ENCODE data around the gene BRD4. TPM values are rescaled to one million over a fixed set of nuclear protein-coding genes. Genes with fewer than 3 reads are reported as not detected.
A peak's percentile ranks its signal among the peaks of the same experiment; 100 is the strongest.

BRD4 gene
- total RNA-seq, 1 donor from 2014 or later, result 136 TPM

DNA sequence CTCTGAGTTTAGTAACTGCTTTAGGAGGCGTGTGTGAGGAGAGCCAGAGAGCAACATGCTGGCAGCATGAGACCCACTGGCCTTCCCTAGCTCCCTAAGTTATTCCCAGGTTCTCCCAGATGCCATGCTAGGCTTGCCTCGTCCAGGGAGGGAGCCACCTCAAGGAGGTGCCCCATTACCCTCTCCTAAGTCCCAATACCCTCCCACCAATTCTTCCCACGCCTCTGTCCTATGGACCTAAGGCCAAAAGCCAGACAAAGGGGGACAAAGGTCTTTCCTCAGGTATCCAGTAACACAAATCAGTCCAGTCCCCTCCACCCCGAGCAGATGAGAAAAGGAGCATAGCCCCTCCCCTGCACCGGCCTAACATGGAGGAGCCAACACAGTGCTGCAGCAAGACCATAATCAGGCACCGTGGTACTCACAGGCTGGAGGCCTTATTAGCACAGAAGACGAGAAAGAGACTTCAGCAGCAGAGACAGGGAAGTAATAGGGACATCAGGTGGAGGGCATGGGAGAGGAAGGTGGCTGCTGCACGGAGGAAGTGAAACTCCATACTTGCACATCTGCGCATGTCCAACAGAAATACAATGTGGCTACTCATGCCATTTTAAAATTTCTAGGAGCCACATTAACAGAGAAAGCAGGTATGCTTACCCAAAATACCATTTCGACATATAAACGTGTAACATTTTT is 46.3 kb downstream of the BRD4 start:
- H3K27ac Mint-ChIP-seq (ENCODE audit: unreplicated experiment), result no peak overlapping the region
- no peaks in the 10 kb centered on the region for H3K36me3 Mint-ChIP-seq (ENCODE audit: low read depth, unreplicated experiment)
- no peaks in the 10 kb centered on the region for H3K9me3 Mint-ChIP-seq (ENCODE audit: unreplicated experiment)
- peaks cover 11% of the 10 kb centered on the region for H3K27me3 Mint-ChIP-seq (ENCODE audit: unreplicated experiment)
- TF ChIP-seq CTCF (IDR thresholded peaks at IDR 0.05; ENCODE audit: unreplicated experiment), result no peak
- H3K4me3 Mint-ChIP-seq (ENCODE audit: unreplicated experiment), result no peak overlapping the region
- DNase-seq (ENCODE audit: low spot score), result no peak
- H3K4me1 Mint-ChIP-seq (ENCODE audit: unreplicated experiment), result peaks cover 84% of the 10 kb centered on the region

DNA sequence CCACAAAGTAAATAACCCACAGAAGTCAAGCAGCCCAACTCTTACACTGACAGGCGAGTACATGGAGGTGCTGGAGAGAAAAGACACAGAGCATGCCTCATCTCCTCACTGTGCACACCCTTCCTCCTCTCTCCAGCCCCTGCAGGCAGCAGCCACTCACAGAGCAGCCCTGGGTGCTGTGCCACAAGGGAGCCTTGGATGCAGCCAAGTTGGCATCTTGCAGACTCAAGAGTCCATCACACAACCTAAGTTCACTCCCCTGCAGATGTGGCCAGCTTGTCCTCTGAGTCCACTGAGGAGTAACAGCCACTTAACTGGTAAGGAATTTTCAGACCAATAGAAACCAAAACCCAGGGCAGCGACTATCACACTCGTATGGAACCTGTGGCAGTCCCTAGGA is 47.4 kb downstream of the BRD4 start:
- H3K27ac Mint-ChIP-seq (ENCODE audit: unreplicated experiment), result peak overlapping the region; percentile 81
- peaks cover 11% of the 10 kb centered on the region for H3K27me3 Mint-ChIP-seq (ENCODE audit: unreplicated experiment)
- peak overlapping the region; percentile 56 for H3K4me3 Mint-ChIP-seq (ENCODE audit: unreplicated experiment)
- no peaks in the 10 kb centered on the region for H3K9me3 Mint-ChIP-seq (ENCODE audit: unreplicated experiment)
- peaks cover 84% of the 10 kb centered on the region for H3K4me1 Mint-ChIP-seq (ENCODE audit: unreplicated experiment)
- H3K36me3 Mint-ChIP-seq (ENCODE audit: low read depth, unreplicated experiment), result no peaks in the 10 kb centered on the region
- no peak for TF ChIP-seq CTCF (IDR thresholded peaks at IDR 0.05; ENCODE audit: unreplicated experiment)
- DNase-seq (ENCODE audit: low spot score), result no peak

GRCh38 chr19:15284091-15284490 is 48.2 kb downstream of the BRD4 start:
- peaks cover 87% of the 10 kb centered on the region for H3K4me1 Mint-ChIP-seq (ENCODE audit: unreplicated experiment)
- no peak for DNase-seq (ENCODE audit: low spot score)
- no peaks in the 10 kb centered on the region for H3K9me3 Mint-ChIP-seq (ENCODE audit: unreplicated experiment)
- H3K27me3 Mint-ChIP-seq (ENCODE audit: unreplicated experiment), result peaks cover 11% of the 10 kb centered on the region
- H3K27ac Mint-ChIP-seq (ENCODE audit: unreplicated experiment), result peak overlapping the region; percentile 81
- H3K36me3 Mint-ChIP-seq (ENCODE audit: low read depth, unreplicated experiment), result no peaks in the 10 kb centered on the region
- peak overlapping the region; percentile 2 for H3K4me3 Mint-ChIP-seq (ENCODE audit: unreplicated experiment)
- TF ChIP-seq CTCF (IDR thresholded peaks at IDR 0.05; ENCODE audit: unreplicated experiment), result no peak

- TF ChIP-seq CTCF (IDR thresholded peaks at IDR 0.05; ENCODE audit: unreplicated experiment), result no peak
- H3K27ac Mint-ChIP-seq (ENCODE audit: unreplicated experiment), result peak overlapping the region; percentile 85
- H3K27me3 Mint-ChIP-seq (ENCODE audit: unreplicated experiment), result peaks cover 11% of the 10 kb centered on the region
- no peak for DNase-seq (ENCODE audit: low spot score)
- H3K4me1 Mint-ChIP-seq (ENCODE audit: unreplicated experiment), result peaks cover 79% of the 10 kb centered on the region
- H3K9me3 Mint-ChIP-seq (ENCODE audit: unreplicated experiment), result no peaks in the 10 kb centered on the region
- H3K4me3 Mint-ChIP-seq (ENCODE audit: unreplicated experiment), result no peak overlapping the region
- no peaks in the 10 kb centered on the region for H3K36me3 Mint-ChIP-seq (ENCODE audit: low read depth, unreplicated experiment)
Observed at GRCh38 chr19:15283141-15283883, 49.0 kb downstream of the BRD4 start.

- Mint-ChIP-seq H3K27ac (ENCODE audit: unreplicated experiment) (no peak overlapping the region), H3K4me3 (ENCODE audit: unreplicated experiment) (no peak overlapping the region), H3K36me3 (ENCODE audit: low read depth, unreplicated experiment) (no peaks in the 10 kb centered on the region), H3K27me3 (ENCODE audit: unreplicated experiment) (peaks cover 5% of the 10 kb centered on the region), H3K9me3 (ENCODE audit: unreplicated experiment) (no peaks in the 10 kb centered on the region), H3K4me1 (ENCODE audit: unreplicated experiment) (peaks cover 70% of the 10 kb centered on the region)
- no peak for TF ChIP-seq CTCF (IDR thresholded peaks at IDR 0.05; ENCODE audit: unreplicated experiment)
- no peak for DNase-seq (ENCODE audit: low spot score)
Observed at GRCh38 chr19:15282311-15282705, 50.0 kb downstream of the BRD4 start.
